Progenitor cell of endocrine pancreas (in vitro differentiated cells): ENCODE data around the gene TRIM17. TPM values are rescaled to one million over a fixed set of nuclear protein-coding genes. Genes with fewer than 3 reads are reported as not detected.

Experiments used
- DNase-seq: peaks from one replicate; pipeline ENCODE4 v3.0.0; 2021; ENCODE audit warnings: low spot score; ENCODE audit not compliant: unreplicated experiment
- H3K27ac Mint-ChIP-seq: 2 replicates; pipeline ENCODE4 v1.8.0; 2021; ENCODE audit warnings: mild to moderate bottlenecking, moderate library complexity, mixed read lengths
- H3K27me3 Mint-ChIP-seq: 2 replicates; pipeline ENCODE4 v1.8.0; 2021; ENCODE audit warnings: mixed read lengths
- H3K36me3 Mint-ChIP-seq: 2 replicates; pipeline ENCODE4 v1.8.0; 2022; ENCODE audit warnings: mixed read lengths; ENCODE audit not compliant: insufficient read depth
- H3K4me1 Mint-ChIP-seq: 2 replicates; pipeline ENCODE4 v1.8.0; 2021; ENCODE audit warnings: low read depth, mixed read lengths
- H3K4me3 Mint-ChIP-seq: 2 replicates; pipeline ENCODE4 v1.8.0; 2021; ENCODE audit warnings: low read depth, mild to moderate bottlenecking, moderate library complexity, mixed read lengths
- H3K9me3 Mint-ChIP-seq: 2 replicates; pipeline ENCODE4 v1.8.0; 2021; ENCODE audit warnings: low read depth, mixed read lengths
- CTCF ChIP-seq: fragments of 200-600 bp; sonication (generic); IDR thresholded peaks from one replicate; pipeline ENCODE4 v1.5.0; 2021; ENCODE audit warnings: antibody characterized with exemption, mild to moderate bottlenecking; ENCODE audit not compliant: unreplicated experiment
- long read RNA-seq: library from polyadenylated mRNA; unstranded; transcript quantifications from one replicate; pipeline ENCODE4 v2.0.0, GENCODE V29; 2020
- total RNA-seq: library from RNA; stranded (reverse); gene quantifications from 2 replicates; pipeline ENCODE4 v1.2.1, GENCODE V29; 2021

The TRIM17 gene, protein sequence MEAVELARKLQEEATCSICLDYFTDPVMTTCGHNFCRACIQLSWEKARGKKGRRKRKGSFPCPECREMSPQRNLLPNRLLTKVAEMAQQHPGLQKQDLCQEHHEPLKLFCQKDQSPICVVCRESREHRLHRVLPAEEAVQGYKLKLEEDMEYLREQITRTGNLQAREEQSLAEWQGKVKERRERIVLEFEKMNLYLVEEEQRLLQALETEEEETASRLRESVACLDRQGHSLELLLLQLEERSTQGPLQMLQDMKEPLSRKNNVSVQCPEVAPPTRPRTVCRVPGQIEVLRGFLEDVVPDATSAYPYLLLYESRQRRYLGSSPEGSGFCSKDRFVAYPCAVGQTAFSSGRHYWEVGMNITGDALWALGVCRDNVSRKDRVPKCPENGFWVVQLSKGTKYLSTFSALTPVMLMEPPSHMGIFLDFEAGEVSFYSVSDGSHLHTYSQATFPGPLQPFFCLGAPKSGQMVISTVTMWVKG
- 20.5 and 20.8 TPM in 2 replicates for total RNA-seq
- long read RNA-seq, partial matches to known transcripts, result 1 of 2 reads
- long read RNA-seq, other reads (novel, unspliced or antisense), result 1 of 2 reads

DNA sequence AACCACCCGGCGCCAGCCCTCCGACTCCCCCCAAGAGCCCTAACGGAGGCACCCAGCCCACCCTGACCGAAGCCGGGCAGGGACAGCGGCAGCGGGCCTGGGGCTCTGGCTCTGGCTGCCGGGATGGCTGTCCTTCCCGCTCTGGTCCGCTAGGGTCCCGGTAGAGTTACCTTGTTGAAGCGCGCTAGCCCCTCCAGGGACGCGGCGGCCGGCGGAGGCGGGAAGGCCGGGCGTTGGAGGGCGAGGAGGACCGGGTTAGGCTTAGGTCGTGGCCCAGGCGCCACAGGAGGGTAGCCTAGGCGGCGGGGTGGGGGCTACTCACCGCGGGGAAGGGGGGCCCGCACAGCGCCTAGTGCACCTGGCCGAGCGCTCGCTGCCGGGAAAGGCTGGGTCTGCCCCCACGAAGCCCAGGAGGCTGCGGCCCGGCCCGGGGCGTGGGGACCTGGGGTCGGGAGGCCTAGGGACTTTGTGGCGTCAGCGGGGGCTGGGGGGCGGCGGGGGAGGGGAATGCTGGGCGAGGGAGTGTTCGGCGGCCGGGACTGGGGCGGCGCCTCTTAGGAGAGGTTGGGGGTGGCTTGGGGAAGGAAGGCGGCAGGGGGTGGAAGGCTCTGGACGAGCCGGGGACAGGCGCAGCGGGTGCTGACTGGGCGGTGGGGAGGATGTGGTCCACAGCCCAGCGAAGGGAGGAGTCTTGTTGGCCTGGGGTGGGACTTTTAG lies at the start of gene TRIM17:
TRIM17 (minus strand) TSS at position 645 of the 717 bp plus-strand sequence. CDS start 1,789 bp downstream, outside the sequence.
- Mint-ChIP-seq H3K9me3 (peaks cover 1% of the 10 kb centered on the region), H3K27me3 (peaks cover 17% of the 10 kb centered on the region), H3K4me3 (peak within 1 kb of the TSS; percentile 75), H3K27ac (no peak within 1 kb of the TSS), H3K4me1 (peaks cover 37% of the 10 kb centered on the region), H3K36me3 (peaks cover 3% of the 10 kb centered on the region)
- peak; percentile 60 for DNase-seq
- TF ChIP-seq CTCF, result peak; percentile 62

GRCh38 chr1:228465571-228466146 lies 49.0 kb upstream of the TRIM17 start:
- H3K36me3 Mint-ChIP-seq, result no peaks in the 10 kb centered on the region
- no peaks in the 10 kb centered on the region for H3K9me3 Mint-ChIP-seq
- no peak for DNase-seq
- no peak for TF ChIP-seq CTCF
- peak overlapping the region; percentile 78 for H3K4me3 Mint-ChIP-seq
- peaks cover 74% of the 10 kb centered on the region for H3K27me3 Mint-ChIP-seq
- peaks cover 10% of the 10 kb centered on the region for H3K4me1 Mint-ChIP-seq
- H3K27ac Mint-ChIP-seq, result no peak overlapping the region

DNA sequence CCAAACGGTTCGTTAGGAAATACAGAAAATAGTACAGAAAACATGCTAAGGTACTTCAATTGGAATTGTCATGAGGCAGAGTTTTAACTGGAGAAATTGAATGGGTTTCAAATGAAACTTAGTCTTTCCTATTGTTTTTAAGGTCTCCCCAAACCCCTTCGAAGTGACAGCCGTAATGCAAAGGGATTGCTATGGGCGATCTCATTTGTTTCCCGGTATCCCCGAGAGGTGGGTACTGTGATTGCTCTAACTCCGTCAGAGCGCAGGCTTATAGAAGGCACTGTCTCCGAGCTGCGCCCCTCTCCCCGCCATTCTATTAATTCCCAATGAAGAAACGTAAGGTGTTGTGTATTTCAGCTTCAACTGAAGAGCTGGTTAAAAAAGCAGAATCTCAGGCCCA lies 48.5 kb upstream of the TRIM17 start:
- H3K4me3 Mint-ChIP-seq, result peak overlapping the region; percentile 78
- peaks cover 76% of the 10 kb centered on the region for H3K27me3 Mint-ChIP-seq
- peak overlapping the region; percentile 77 for H3K27ac Mint-ChIP-seq
- no peak for TF ChIP-seq CTCF
- no peaks in the 10 kb centered on the region for H3K9me3 Mint-ChIP-seq
- H3K36me3 Mint-ChIP-seq, result no peaks in the 10 kb centered on the region
- H3K4me1 Mint-ChIP-seq, result peaks cover 10% of the 10 kb centered on the region
- DNase-seq, result no peak

- no peaks in the 10 kb centered on the region for H3K36me3 Mint-ChIP-seq
- peak overlapping the region; percentile 78 for H3K4me3 Mint-ChIP-seq
- H3K27ac Mint-ChIP-seq, result peak overlapping the region; percentile 77
- TF ChIP-seq CTCF, result no peak
- peaks cover 76% of the 10 kb centered on the region for H3K27me3 Mint-ChIP-seq
- H3K4me1 Mint-ChIP-seq, result peaks cover 10% of the 10 kb centered on the region
- peak; percentile 62 for DNase-seq
- H3K9me3 Mint-ChIP-seq, result no peaks in the 10 kb centered on the region
Observed at GRCh38 chr1:228464487-228464983, 47.9 kb upstream of the TRIM17 start.
